Anterior cingulate cortex (tissue), 58 donors: Measurements from ENCODE around the gene RUBCNL.
A peak's percentile ranks its signal among the peaks of the same experiment; 100 is the strongest.

Experiments used
- DNase-seq, 58 donors: peaks; one replicate each; lab custom pipeline; 2025; lab: John Stamatoyannopoulos, UW

Gene RUBCNL

DNA sequence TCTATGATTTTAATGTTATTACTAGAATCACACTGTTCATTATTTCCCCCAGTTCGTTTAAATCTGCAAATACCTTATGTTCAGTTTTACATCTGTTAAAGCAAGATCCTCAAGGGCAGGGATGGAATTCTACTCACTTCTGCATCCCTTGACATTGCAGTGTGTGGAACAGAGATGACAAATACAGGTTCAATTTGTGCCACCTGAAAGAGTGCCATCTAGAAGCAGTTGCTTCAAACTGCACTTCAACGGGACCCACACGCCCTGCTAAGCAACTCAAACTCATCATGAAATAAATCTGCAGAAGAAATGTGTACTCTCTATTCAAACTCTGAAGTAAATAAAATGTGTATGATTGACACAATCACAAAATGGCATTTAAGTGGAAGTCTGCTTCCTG is 44.5 kb downstream of the RUBCNL start:
- no peak for DNase-seq

GRCh38 chr13:46341112-46341711 is 45.8 kb downstream of the RUBCNL start:
- no peak for DNase-seq

- DNase-seq, result no peak
Measured at GRCh38 chr13:46340631-46341111, 46.4 kb downstream of the RUBCNL start.

DNA sequence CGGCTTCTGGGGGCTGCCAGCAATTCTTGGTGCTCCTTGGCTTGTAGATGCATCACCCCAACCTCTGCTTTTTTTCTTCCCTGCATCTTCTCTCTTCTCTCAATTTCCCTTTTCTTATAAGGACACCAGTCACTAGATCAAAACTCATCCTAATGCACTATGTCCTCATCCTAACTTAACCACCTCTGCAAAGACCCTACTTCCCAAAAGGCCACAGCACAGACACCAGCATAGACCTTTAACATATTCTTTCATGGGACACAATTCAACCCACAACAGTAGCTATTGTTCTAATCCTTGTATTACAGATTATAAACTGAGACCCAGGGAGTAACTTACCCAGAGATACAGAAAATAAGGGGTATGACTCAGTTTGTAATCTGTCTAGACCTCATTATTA is 47.0 kb downstream of the RUBCNL start:
- DNase-seq, result no peak

GRCh38 chr13:46339035-46339666 is 47.9 kb downstream of the RUBCNL start:
- DNase-seq, result peak in 2 of 58 donors; percentile 4 to 24

GRCh38 chr13:46337700-46338099 is 49.4 kb downstream of the RUBCNL start:
- no peak for DNase-seq

DNA sequence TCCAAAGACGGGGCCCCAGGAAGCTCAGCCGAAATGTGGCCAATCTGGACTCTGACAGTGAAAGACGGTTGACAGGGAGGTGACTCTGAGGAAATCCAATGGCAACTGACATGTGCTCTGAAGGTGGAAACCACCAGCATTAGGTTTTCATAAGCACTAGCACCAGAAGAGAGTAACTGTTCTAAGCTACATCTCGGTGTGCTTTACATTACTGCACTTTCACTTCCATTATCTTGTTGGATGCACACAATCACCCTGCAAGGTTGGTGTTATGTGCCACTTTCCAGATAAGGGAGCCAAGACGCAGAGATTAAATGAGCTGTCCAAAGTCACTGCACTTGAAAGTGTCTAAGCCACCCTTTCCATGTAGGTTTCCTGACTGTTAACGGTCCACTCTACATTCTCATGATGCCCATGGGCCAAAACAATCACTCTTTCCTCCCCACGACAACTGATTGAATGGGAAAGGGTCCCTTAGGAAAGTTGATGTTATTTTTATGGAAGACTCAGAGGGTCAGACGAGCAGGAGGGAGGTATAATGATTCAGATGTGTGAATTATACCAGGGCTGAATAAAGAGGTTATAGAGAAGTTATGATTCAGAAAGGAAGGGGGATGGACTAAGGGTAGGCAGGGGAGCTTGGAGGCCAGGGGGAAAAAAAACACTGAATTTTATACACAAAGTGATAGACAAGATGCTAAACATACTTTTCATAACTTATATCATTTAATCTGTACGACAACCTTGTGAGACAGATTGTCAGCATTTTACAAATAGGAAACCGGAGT is 52.8 kb downstream of the RUBCNL start:
- no peak for DNase-seq

GRCh38 chr13:46332772-46333171 is 54.3 kb downstream of the RUBCNL start:
- no peak for DNase-seq

- no peak for DNase-seq
Measured at GRCh38 chr13:46329624-46330023, 57.4 kb downstream of the RUBCNL start.

- DNase-seq, result no peak
Measured at GRCh38 chr13:46327246-46327645, 59.8 kb downstream of the RUBCNL start.

GRCh38 chr13:46324976-46325375 is 62.1 kb downstream of the RUBCNL start:
- no peak for DNase-seq

GRCh38 chr13:46321494-46322225 is 65.4 kb downstream of the RUBCNL start:
- DNase-seq, result peak in 35 of 58 donors; percentile 4 to 70 (median 21)

DNA sequence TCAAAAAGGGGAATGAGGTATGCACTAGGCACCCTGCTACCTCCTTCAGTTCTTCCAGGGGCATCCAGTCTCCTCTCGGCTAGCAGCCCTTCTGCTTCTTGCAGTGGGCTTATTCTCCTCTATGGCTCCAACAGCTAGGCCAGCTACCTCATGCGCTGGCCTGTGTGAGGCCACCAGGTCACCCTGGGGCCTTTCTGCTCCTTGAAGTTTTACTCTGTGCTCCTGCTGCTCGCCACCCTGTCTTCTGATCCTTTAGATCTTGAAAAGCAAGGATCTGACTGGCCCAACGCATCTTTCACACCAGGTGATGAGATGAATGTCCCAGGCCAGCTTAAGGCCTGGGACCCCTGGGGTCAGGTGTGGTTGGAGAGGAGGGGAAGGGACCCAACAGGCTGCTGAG is 66.2 kb downstream of the RUBCNL start:
- no peak for DNase-seq

- no peak for DNase-seq
Measured at GRCh38 chr13:46320406-46320805, 66.6 kb downstream of the RUBCNL start.

GRCh38 chr13:46318986-46319385 is 68.1 kb downstream of the RUBCNL start:
- no peak for DNase-seq

DNA sequence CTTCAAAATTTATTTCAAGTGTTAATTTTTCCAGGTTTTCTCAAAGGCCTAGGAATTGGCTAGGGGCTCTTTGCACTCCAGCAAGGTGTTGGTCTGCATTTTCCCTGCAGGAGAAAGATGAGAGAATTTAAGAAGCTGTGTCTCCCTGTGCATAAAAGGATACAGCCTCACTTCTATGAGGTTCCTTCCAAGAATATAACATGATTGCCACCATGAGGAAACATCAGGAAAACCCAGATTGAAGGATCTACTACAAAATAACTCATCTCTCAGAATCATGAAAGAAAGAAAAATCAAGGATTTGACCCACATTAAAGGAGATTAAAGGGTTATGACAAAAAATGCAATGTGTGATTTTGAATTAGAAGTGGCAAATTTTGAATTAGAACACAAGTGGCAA is 69.9 kb downstream of the RUBCNL start:
- DNase-seq, result no peak

DNA sequence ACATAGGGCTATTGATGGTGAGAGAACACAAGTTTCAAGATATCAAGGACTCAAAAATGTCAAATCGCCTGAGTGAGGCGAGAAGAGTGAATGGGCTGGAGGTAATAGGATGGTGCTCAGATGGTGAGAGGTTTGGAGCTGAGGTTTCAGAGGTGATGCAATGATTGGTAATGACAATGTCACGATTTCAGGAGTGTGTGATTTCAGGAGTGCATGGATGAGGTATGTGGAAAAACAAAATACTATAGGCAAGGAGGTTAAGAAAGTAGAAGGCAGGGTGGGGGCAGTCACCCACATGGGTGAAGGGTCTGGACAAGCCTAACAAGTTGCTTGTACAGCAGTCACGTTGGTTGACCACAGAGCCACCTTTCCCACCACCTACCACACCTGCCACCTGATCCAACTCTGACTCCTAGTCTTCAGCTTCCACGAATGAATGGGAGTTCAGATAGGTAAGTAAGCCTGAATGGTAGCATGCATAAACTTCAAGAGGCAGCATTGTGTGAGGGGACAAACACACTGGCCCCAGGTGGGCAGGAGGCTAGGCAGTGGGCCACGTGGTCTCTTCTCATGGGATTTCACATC is 71.5 kb downstream of the RUBCNL start:
- no peak for DNase-seq

GRCh38 chr13:46315036-46315435 is 72.0 kb downstream of the RUBCNL start:
- no peak for DNase-seq

GRCh38 chr13:46314587-46314986 is 72.5 kb downstream of the RUBCNL start:
- DNase-seq, result no peak

- no peak for DNase-seq
Measured at GRCh38 chr13:46313432-46314257, 73.4 kb downstream of the RUBCNL start.
